Fibroblast of lung (primary cell): ENCODE data around the gene TPSD1.
"Not testable (repeated sequence)": the region's sequence is repeated elsewhere in the genome, so short reads cannot be mapped to it uniquely, and the experiment has no call there.

Experiments
- EZH2 ChIP-seq: IDR thresholded peaks from 2 replicates; pipeline ENCODE4 v1.5.1; 2012; ENCODE audit warnings: low read length, control low read depth, mild to moderate bottlenecking; ENCODE audit errors: missing control alignments
- TF ChIP-seq, protein P1 (sequence below), 2 donors: IDR thresholded peaks in 1 of 2; conservative IDR thresholded peaks in 1 of 2; 1 replicate in 1 of 2; 2 replicates in 1 of 2; pipeline ENCODE4 v1.5.1; 2011 to 2012; ENCODE audit warnings: low read length in 2 of 2, control low read depth in 1 of 2, inconsistent platforms in 1 of 2, low read depth in 1 of 2, mild to moderate bottlenecking in 1 of 2

DNA sequence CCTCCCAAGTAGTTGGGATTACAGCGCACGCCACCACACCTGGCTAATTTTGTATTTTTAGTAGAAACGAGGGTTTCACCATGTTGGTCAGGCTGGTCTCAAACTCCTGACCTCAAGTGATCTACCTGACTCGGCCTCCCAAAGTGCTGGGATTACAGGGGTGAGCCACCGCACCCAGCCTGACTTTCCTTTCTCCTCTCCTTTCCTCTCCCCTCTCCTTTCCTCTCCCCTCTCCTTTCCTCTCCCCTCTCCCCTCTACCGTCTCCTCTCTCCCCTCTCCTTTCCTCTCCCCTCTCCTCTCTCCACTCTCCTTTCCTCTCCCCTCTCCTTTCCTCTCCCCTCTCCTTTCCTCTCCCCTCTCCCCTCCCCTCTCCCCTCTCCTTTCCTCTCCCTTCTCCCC, 36.3 kb downstream of the TPSD1 start:
- TF ChIP-seq, protein P1, sequence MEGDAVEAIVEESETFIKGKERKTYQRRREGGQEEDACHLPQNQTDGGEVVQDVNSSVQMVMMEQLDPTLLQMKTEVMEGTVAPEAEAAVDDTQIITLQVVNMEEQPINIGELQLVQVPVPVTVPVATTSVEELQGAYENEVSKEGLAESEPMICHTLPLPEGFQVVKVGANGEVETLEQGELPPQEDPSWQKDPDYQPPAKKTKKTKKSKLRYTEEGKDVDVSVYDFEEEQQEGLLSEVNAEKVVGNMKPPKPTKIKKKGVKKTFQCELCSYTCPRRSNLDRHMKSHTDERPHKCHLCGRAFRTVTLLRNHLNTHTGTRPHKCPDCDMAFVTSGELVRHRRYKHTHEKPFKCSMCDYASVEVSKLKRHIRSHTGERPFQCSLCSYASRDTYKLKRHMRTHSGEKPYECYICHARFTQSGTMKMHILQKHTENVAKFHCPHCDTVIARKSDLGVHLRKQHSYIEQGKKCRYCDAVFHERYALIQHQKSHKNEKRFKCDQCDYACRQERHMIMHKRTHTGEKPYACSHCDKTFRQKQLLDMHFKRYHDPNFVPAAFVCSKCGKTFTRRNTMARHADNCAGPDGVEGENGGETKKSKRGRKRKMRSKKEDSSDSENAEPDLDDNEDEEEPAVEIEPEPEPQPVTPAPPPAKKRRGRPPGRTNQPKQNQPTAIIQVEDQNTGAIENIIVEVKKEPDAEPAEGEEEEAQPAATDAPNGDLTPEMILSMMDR (conservative IDR thresholded peaks at IDR 0.05 in 1 of 2, IDR thresholded peaks at IDR 0.05 in 1 of 2; ENCODE audit: low read depth in 1 of 2, low read length in 2 of 2), result not testable (repeated sequence)
- TF ChIP-seq EZH2, result not testable (repeated sequence)
